ENCODE results near the gene ID3.

Gene ID3

GRCh38 chr1:23533246-23534023, 25.9 kb downstream of the ID3 start:
- peak overlapping the region in 19 of 21 experiments; percentile 6 to 87 (median 71) for H3K27ac ChIP-seq
- no peak overlapping the region for H3K4me3 ChIP-seq

- H3K27ac ChIP-seq, result peak overlapping the region in 20 of 21 experiments; percentile 3 to 87 (median 68)
- H3K4me3 ChIP-seq, result peak overlapping the region in 4 of 7 experiments; percentile 55 to 59 (median 57)
Measured at GRCh38 chr1:23531562-23532094, 27.7 kb downstream of the ID3 start.

GRCh38 chr1:23530747-23531561, 28.3 kb downstream of the ID3 start, which contains the start of gene E2F2:
E2F2 (minus strand) TSS chr1:23531233; CDS start chr1:23530793, 440 bp downstream.
- peak within 1 kb of the TSS in 20 of 21 experiments; percentile 33 to 88 (median 72) for H3K27ac ChIP-seq
- peak within 1 kb of the TSS; percentile 48 to 59 (median 55) for H3K4me3 ChIP-seq

GRCh38 chr1:23530087-23530746, 29.1 kb downstream of the ID3 start:
- peak overlapping the region in 19 of 21 experiments; percentile 20 to 88 (median 71) for H3K27ac ChIP-seq
- H3K4me3 ChIP-seq, result peak overlapping the region; percentile 48 to 59 (median 55)

GRCh38 chr1:23529146-23530086, 29.9 kb downstream of the ID3 start:
- Histone ChIP-seq H3K27ac (peak overlapping the region in 19 of 21 experiments; percentile 13 to 88 (median 72)), H3K4me3 (peak overlapping the region in 5 of 7 experiments; percentile 51 to 59 (median 56))

GRCh38 chr1:23528250-23528978, 30.9 kb downstream of the ID3 start:
- Histone ChIP-seq H3K27ac (peak overlapping the region in 19 of 21 experiments; percentile 4 to 88 (median 72)), H3K4me3 (peak overlapping the region in 3 of 7 experiments; percentile 2 to 21 (median 16))

- Histone ChIP-seq H3K27ac (peak overlapping the region in 17 of 21 experiments; percentile 8 to 88 (median 72)), H3K4me3 (peak overlapping the region in 2 of 7 experiments; percentile 16 to 21)
Measured at GRCh38 chr1:23527900-23528249, 31.4 kb downstream of the ID3 start.

GRCh38 chr1:23527366-23527765, 31.9 kb downstream of the ID3 start:
- Histone ChIP-seq H3K27ac (peak overlapping the region in 15 of 21 experiments; percentile 8 to 88 (median 73)), H3K4me3 (no peak overlapping the region)

- H3K4me3 ChIP-seq, result no peak overlapping the region
- H3K27ac ChIP-seq, result peak overlapping the region in 11 of 21 experiments; percentile 18 to 88 (median 75)
Measured at GRCh38 chr1:23526329-23527041, 32.8 kb downstream of the ID3 start.

- Histone ChIP-seq H3K4me3 (no peak overlapping the region), H3K27ac (peak overlapping the region in 16 of 21 experiments; percentile 2 to 88 (median 58))
Measured at GRCh38 chr1:23525558-23526250, 33.6 kb downstream of the ID3 start.

- H3K4me3 ChIP-seq, result no peak overlapping the region
- H3K27ac ChIP-seq, result peak overlapping the region in 18 of 21 experiments; percentile 2 to 88 (median 58)
Measured at GRCh38 chr1:23524716-23525401, 34.4 kb downstream of the ID3 start.

- no peak overlapping the region for H3K4me3 ChIP-seq
- peak overlapping the region in 13 of 21 experiments; percentile 7 to 88 (median 67) for H3K27ac ChIP-seq
Measured at GRCh38 chr1:23524163-23524562, 35.1 kb downstream of the ID3 start.

- H3K27ac ChIP-seq, result peak overlapping the region in 5 of 21 experiments; percentile 18 to 83 (median 57)
Measured at GRCh38 chr1:23522244-23522982, 36.9 kb downstream of the ID3 start.

GRCh38 chr1:23521588-23521987, 37.7 kb downstream of the ID3 start:
- Histone ChIP-seq H3K4me3 (no peak overlapping the region), H3K27ac (peak overlapping the region in 1 of 21 experiments; percentile 83)

More at GRCh38 chr1:23522244-23522982, 36.9 kb downstream of the ID3 start:
- H3K4me3 ChIP-seq, result no peak overlapping the region

GRCh38 chr1:23517581-23517980, 41.7 kb downstream of the ID3 start:
- Histone ChIP-seq H3K4me3 (no peak overlapping the region), H3K27ac (no peak overlapping the region)

Data from skin epidermis (tissue), 12 donors.